Measurements from ENCODE around the gene SRPK2.

The SRPK2 gene

DNA sequence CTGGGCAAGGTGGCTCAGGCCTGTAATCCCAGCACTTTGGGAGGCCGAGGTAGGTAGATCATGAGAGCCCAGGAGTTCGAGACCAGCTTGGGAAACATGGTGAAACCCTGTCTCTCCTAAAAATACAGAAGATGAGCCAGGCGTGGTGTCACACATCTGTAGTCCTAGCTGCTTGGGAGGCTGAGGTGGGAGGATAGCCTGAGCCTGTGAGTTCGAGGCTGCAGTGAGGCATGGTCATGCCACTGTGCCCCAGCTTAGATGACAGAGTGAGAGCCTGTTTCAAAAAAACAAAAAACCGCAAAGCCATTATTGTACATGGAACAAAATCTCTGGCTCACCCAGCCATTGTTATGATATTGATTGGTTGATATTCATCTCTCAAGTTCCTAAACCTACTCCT, 321.0 kb downstream of the SRPK2 start:
- no peak for DNase-seq

Data from NCI-H748 treated with DMSO at 0.1 percent for 48 hours (cell line).